Left lung (tissue), 10 donors: ENCODE results near the gene CMIP. TPM values are rescaled to one million over a fixed set of nuclear protein-coding genes. Genes with fewer than 3 reads are reported as not detected.
A peak's percentile ranks its signal among the peaks of the same experiment; 100 is the strongest.

Experiments
- ATAC-seq: fragments of 200-7000 bp; cut with Tn5 transposase; one replicate; pipeline ENCODE4 v1.9.1; 2020; ENCODE audit warnings: moderate library complexity
- DNase-seq, 4 donors: peaks; one replicate each; pipeline ENCODE4 v3.0.0-alpha.2; 2013 to 2020
- H3K27ac ChIP-seq, 2 donors: fragments of 200-600 bp; sonication (generic) in 1 of 2; one replicate each; pipeline versions ENCODE4 v1.5.0 to v1.8.0; 2020 to 2021
- H3K27me3 ChIP-seq, 2 donors: fragments of 200-600 bp; sonication (generic) in 1 of 2; one replicate each; pipeline versions ENCODE4 v1.5.0 to v1.8.0; 2020 to 2021
- H3K36me3 ChIP-seq, 2 donors: fragments of 200-600 bp; sonication (generic) in 1 of 2; one replicate each; pipeline versions ENCODE4 v1.5.0 to v1.8.0; 2020 to 2021
- H3K4me1 ChIP-seq, 2 donors: fragments of 200-600 bp; one replicate each; pipeline ENCODE4 v1.8.0; 2021
- H3K4me3 ChIP-seq, 2 donors: fragments of 200-600 bp; sonication (generic) in 1 of 2; one replicate each; pipeline versions ENCODE4 v1.5.0 to v1.8.0; 2020 to 2021; ENCODE audit warnings: mild to moderate bottlenecking in 1 of 2
- H3K9me3 ChIP-seq, 2 donors: fragments of 200-600 bp; sonication (generic) in 1 of 2; one replicate each; pipeline versions ENCODE4 v1.5.0 to v1.8.0; 2020 to 2021
- intact Hi-C, 2 donors: fragments of 100-400 bp; cut with DNase I; formaldehyde crosslinking; loops; one replicate each; pipeline versions ENCODE4 v1.11.2 to v1.14.2; 2022
- polyA plus RNA-seq, 6 donors: library from polyadenylated mRNA; unstranded; fragments of 120-200 nt; gene quantifications; one replicate each; pipeline ENCODE4 v1.2.1, GENCODE V29; 2013; ENCODE audit not compliant: insufficient read length in 6 of 6
- total RNA-seq, 2 donors: library from RNA; stranded (reverse); fragmentation: NEBNext Ultra II Directional; extraction: Animal tissue kit (Norgen Biotek cat#: 25700); gene quantifications; one replicate each; pipeline ENCODE4 v1.2.1, GENCODE V29; 2021
- TF ChIP-seq, protein P1 (sequence below), 2 donors: fragments of 200-600 bp; sonication (generic) in 1 of 2; IDR thresholded peaks; one replicate each; pipeline versions ENCODE4 v1.5.0 to v1.8.0; 2021; ENCODE audit warnings: antibody characterized with exemption in 2 of 2
- donor health status: DM: no; HTN: yes; CAD: no.
- donor health status: DM: no; HTN: no; CAD: no.

The CMIP gene
- total and polyA plus RNA-seq, 8 donors, result 35.3 to 55.8 (median 40.4) TPM

GRCh38 chr16:81528256-81528655 lies 83.6 kb downstream of the CMIP start:
- TF ChIP-seq, protein P1, sequence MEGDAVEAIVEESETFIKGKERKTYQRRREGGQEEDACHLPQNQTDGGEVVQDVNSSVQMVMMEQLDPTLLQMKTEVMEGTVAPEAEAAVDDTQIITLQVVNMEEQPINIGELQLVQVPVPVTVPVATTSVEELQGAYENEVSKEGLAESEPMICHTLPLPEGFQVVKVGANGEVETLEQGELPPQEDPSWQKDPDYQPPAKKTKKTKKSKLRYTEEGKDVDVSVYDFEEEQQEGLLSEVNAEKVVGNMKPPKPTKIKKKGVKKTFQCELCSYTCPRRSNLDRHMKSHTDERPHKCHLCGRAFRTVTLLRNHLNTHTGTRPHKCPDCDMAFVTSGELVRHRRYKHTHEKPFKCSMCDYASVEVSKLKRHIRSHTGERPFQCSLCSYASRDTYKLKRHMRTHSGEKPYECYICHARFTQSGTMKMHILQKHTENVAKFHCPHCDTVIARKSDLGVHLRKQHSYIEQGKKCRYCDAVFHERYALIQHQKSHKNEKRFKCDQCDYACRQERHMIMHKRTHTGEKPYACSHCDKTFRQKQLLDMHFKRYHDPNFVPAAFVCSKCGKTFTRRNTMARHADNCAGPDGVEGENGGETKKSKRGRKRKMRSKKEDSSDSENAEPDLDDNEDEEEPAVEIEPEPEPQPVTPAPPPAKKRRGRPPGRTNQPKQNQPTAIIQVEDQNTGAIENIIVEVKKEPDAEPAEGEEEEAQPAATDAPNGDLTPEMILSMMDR (IDR thresholded peaks at IDR 0.05), result no peak
- no peak overlapping the region for H3K4me3 ChIP-seq
- DNase-seq, result no peak
- H3K27ac ChIP-seq, result no peak overlapping the region
- H3K27me3 ChIP-seq, result no peaks in the 10 kb centered on the region
- H3K4me1 ChIP-seq, result peaks cover 10 to 44% of the 10 kb centered on the region in 2 donors
- ATAC-seq, result no peak
- no peaks in the 10 kb centered on the region for H3K9me3 ChIP-seq
- peaks cover 0 to 8% of the 10 kb centered on the region in 2 donors for H3K36me3 ChIP-seq
- intact Hi-C loops, result no loop called here

DNA sequence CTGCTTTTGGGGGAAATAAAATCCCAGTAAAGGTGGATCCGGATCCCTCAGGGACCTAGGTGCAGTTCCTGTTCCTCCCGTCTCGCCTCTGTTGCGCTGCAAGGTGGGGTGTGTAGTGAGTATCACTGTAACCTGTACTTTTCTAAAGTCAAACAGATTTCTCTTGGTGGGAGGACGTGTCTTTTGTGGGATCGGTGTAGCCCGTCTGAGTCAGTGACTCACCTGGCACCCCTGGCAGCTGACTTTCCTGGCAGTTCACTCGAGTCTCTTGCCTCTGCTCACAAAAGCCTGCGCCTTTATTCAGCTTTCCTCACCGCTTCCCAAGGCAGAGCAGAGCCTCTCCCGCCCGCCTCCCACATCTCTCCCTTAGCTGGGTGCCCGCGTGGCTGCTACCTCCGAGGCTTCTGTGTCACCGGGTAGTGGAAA lies 85.7 kb downstream of the CMIP start:
- H3K27me3 ChIP-seq, result no peaks in the 10 kb centered on the region
- no peaks in the 10 kb centered on the region for H3K9me3 ChIP-seq
- peaks cover 10 to 49% of the 10 kb centered on the region in 2 donors for H3K4me1 ChIP-seq
- intact Hi-C loops, result no loop called here
- H3K27ac ChIP-seq, result no peak overlapping the region
- no peaks in the 10 kb centered on the region for H3K36me3 ChIP-seq
- no peak overlapping the region for H3K4me3 ChIP-seq
- DNase-seq (no peak), ATAC-seq (no peak)
- TF ChIP-seq, protein P1 (IDR thresholded peaks at IDR 0.05), result no peak

- no peak overlapping the region for H3K27ac ChIP-seq
- H3K9me3 ChIP-seq, result no peaks in the 10 kb centered on the region
- H3K27me3 ChIP-seq, result no peaks in the 10 kb centered on the region
- DNase-seq, result no peak
- peaks cover 10 to 49% of the 10 kb centered on the region in 2 donors for H3K4me1 ChIP-seq
- TF ChIP-seq, protein P1 (IDR thresholded peaks at IDR 0.05), result no peak
- no peaks in the 10 kb centered on the region for H3K36me3 ChIP-seq
- ATAC-seq, result no peak
- intact Hi-C loops, result no loop called here
- H3K4me3 ChIP-seq, result no peak overlapping the region
Measured at GRCh38 chr16:81530814-81531213, 86.2 kb downstream of the CMIP start.

GRCh38 chr16:81531419-81531821 lies 86.8 kb downstream of the CMIP start:
- Histone ChIP-seq H3K36me3 (peaks cover 0 to 6% of the 10 kb centered on the region in 2 donors), H3K27me3 (no peaks in the 10 kb centered on the region), H3K27ac (peak overlapping the region in 1 of 2 donors; percentile 0), H3K9me3 (no peaks in the 10 kb centered on the region), H3K4me1 (peaks cover 10 to 44% of the 10 kb centered on the region in 2 donors), H3K4me3 (no peak overlapping the region)
- intact Hi-C loops, result no loop called here
- ATAC-seq, result peak; percentile 82
- DNase-seq, result peak in 1 of 4 donors; percentile 68
- TF ChIP-seq, protein P1 (IDR thresholded peaks at IDR 0.05), result no peak

GRCh38 chr16:81532491-81533174 lies 88.0 kb downstream of the CMIP start:
- TF ChIP-seq, protein P1 (IDR thresholded peaks at IDR 0.05), result no peak
- no peak for ATAC-seq
- Histone ChIP-seq H3K9me3 (no peaks in the 10 kb centered on the region), H3K4me1 (peaks cover 0 to 32% of the 10 kb centered on the region in 2 donors), H3K4me3 (no peak overlapping the region), H3K27ac (no peak overlapping the region), H3K27me3 (no peaks in the 10 kb centered on the region), H3K36me3 (peaks cover 0 to 6% of the 10 kb centered on the region in 2 donors)
- intact Hi-C loops, result no loop called here
- DNase-seq, result peak in 1 of 4 donors; percentile 25
